Keratinocyte (primary cell): ENCODE results near the gene PFDN2. TPM values are rescaled to one million over a fixed set of nuclear protein-coding genes. Genes with fewer than 3 reads are reported as not detected.

Source experiments
- DNase-seq: peaks from one replicate; pipeline ENCODE4 v3.0.0-alpha.2; 2011; ENCODE audit warnings: low read depth, missing footprints, low spot score
- FAIRE-seq: peaks from 2 replicates; lab custom pipeline; 2011; peaks lifted over from hg19 to GRCh38; lab: Jason Lieb, UNC
- H2AFZ ChIP-seq: 2 replicates; pipeline ENCODE4 v1.6.0; 2012; ENCODE audit warnings: low read length, control low read depth, inconsistent platforms; ENCODE audit not compliant: control insufficient read depth
- H3K27ac ChIP-seq: 2 replicates; pipeline ENCODE4 v1.5.1; 2011; ENCODE audit warnings: low read length; ENCODE audit not compliant: control insufficient read depth, insufficient read depth
- H3K27me3 ChIP-seq: 3 replicates; pipeline ENCODE4 v1.6.0; 2011; ENCODE audit warnings: low read length; ENCODE audit not compliant: control insufficient read depth, insufficient read depth; ENCODE audit errors: extremely low read depth
- H3K36me3 ChIP-seq, 2 experiments: 2 replicates in 1 of 2; 3 replicates in 1 of 2; pipeline ENCODE4 v1.5.1; 2011; ENCODE audit warnings: low read length in 2 of 2, mild to moderate bottlenecking in 1 of 2; ENCODE audit not compliant: control insufficient read depth in 2 of 2, insufficient read depth in 2 of 2; ENCODE audit errors: extremely low read depth in 1 of 2
- H3K4me1 ChIP-seq: 3 replicates; pipeline ENCODE4 v1.5.1; 2011; ENCODE audit warnings: low read length; ENCODE audit not compliant: control insufficient read depth, insufficient read depth; ENCODE audit errors: extremely low read depth
- H3K4me2 ChIP-seq: 3 replicates; pipeline ENCODE4 v1.6.0; 2011; ENCODE audit warnings: low read depth, low read length; ENCODE audit not compliant: control insufficient read depth, insufficient read depth; ENCODE audit errors: extremely low read depth
- H3K4me3 ChIP-seq, 3 experiments: fragments of 200-600 bp in 1 of 3; sonication (generic) in 1 of 3; 2 replicates in 2 of 3; 3 replicates in 1 of 3; pipeline ENCODE4 v1.5.1; 2011 to 2016; ENCODE audit warnings: low read length in 3 of 3, mild to moderate bottlenecking in 3 of 3, control low read depth in 2 of 3, inconsistent platforms in 1 of 3, low read depth in 1 of 3, mixed read lengths in 1 of 3, mixed run types in 1 of 3, moderate library complexity in 1 of 3; ENCODE audit not compliant: control insufficient read depth in 2 of 3, insufficient read depth in 2 of 3; ENCODE audit errors: extremely low read depth in 1 of 3
- H3K79me2 ChIP-seq: 2 replicates; pipeline ENCODE4 v1.6.0; 2012; ENCODE audit warnings: low read length; ENCODE audit not compliant: control insufficient read depth, insufficient read depth
- H3K9ac ChIP-seq: 3 replicates; pipeline ENCODE4 v1.6.0; 2011; ENCODE audit warnings: low read length; ENCODE audit not compliant: control insufficient read depth, insufficient read depth; ENCODE audit errors: extremely low read depth
- H3K9me1 ChIP-seq: 3 replicates; pipeline ENCODE4 v1.6.0; 2011; ENCODE audit warnings: low read length; ENCODE audit not compliant: control insufficient read depth, insufficient read depth; ENCODE audit errors: extremely low read depth
- H3K9me3 ChIP-seq: 2 replicates; pipeline ENCODE4 v1.5.1; 2012; ENCODE audit warnings: low read depth, low read length; ENCODE audit not compliant: control insufficient read depth
- H4K20me1 ChIP-seq: 3 replicates; pipeline ENCODE4 v1.6.0; 2011; ENCODE audit warnings: low read length; ENCODE audit not compliant: control insufficient read depth, insufficient read depth; ENCODE audit errors: extremely low read depth
- CTCF ChIP-seq, 3 experiments: IDR thresholded peaks in 1 of 3; conservative IDR thresholded peaks in 1 of 3; optimal IDR thresholded peaks in 1 of 3; 2 replicates in 2 of 3; 3 replicates in 1 of 3; pipeline versions ENCODE3 to v1.5.1; 2011; ENCODE audit warnings: low read length in 3 of 3, mild to moderate bottlenecking in 3 of 3, moderate library complexity in 2 of 3, control low read depth in 1 of 3, inconsistent platforms in 1 of 3; ENCODE audit not compliant: insufficient read depth in 2 of 3; ENCODE audit errors: extremely low read depth in 1 of 3
- EZH2 ChIP-seq: IDR thresholded peaks from one replicate; pipeline ENCODE4 v1.6.1; 2012; ENCODE audit warnings: inconsistent platforms, mild to moderate bottlenecking, low read length, moderate library complexity
- dilution Hi-C: fragments of 300-500 bp; cut with MboI; formaldehyde crosslinking; loops from one replicate; pipeline ENCODE4 v1.7.0; 2020; ENCODE audit warnings: low sequenced_read_pairs; ENCODE audit not compliant: extremely low pct_ligation_motif_present
- polyA plus RNA-seq, 5 experiments: library from polyadenylated mRNA; depleted of rRNA in 3 of 5; stranded (reverse) in 3 of 5; stranded (forward) in 1 of 5; unstranded in 1 of 5; fragments of >200 nt; gene quantifications; 1 replicate in 1 of 5; 2 replicates in 3 of 5; 3 replicates in 1 of 5; pipeline versions ENCODE4 v1.2.1 to v1.2.3, GENCODE V29; 2011 to 2012; ENCODE audit warnings: missing spikeins in 2 of 5, low read depth in 1 of 5, low replicate concordance in 1 of 5

PFDN2 gene
- polyA plus RNA-seq, 1 donor (not counting 4 experiments of a cell fraction or from before 2014, with no cell fraction given): 184 TPM

- Histone ChIP-seq H3K9me3 (no peaks in the 10 kb centered on the region), H3K9me1 (no peaks in the 10 kb centered on the region), H3K9ac (no peak overlapping the region), H3K79me2 (no peaks in the 10 kb centered on the region), H2AFZ (no peak overlapping the region), H3K4me2 (peak overlapping the region; percentile 42), H3K4me3 (no peak overlapping the region), H3K27me3 (no peaks in the 10 kb centered on the region), H4K20me1 (no peaks in the 10 kb centered on the region), H3K4me1 (peaks cover 45% of the 10 kb centered on the region), H3K27ac (peak overlapping the region; percentile 71), H3K36me3 (no peaks in the 10 kb centered on the region)
- dilution Hi-C loops: no loop called here
- DNase-seq (no peak), FAIRE-seq (no peak)
- TF ChIP-seq EZH2 (no peak), CTCF (optimal IDR thresholded peaks at IDR 0.05 in 1 of 3, IDR thresholded peaks at IDR 0.05 in 1 of 3, conservative IDR thresholded peaks at IDR 0.05 in 1 of 3; ENCODE audit: extremely low read depth in 1 of 3, insufficient read depth in 2 of 3, low read length in 3 of 3) (no peak)
Measured at GRCh38 chr1:161091796-161092507, 25.9 kb downstream of the PFDN2 start.

GRCh38 chr1:161091093-161091492, 26.7 kb downstream of the PFDN2 start:
- H3K27ac ChIP-seq: no peak overlapping the region
- no peak overlapping the region for H3K9ac ChIP-seq
- TF ChIP-seq CTCF (optimal IDR thresholded peaks at IDR 0.05 in 1 of 3, IDR thresholded peaks at IDR 0.05 in 1 of 3, conservative IDR thresholded peaks at IDR 0.05 in 1 of 3; ENCODE audit: extremely low read depth in 1 of 3, insufficient read depth in 2 of 3, low read length in 3 of 3) (no peak), EZH2 (no peak)
- FAIRE-seq: no peak
- dilution Hi-C loops: no loop called here
- H3K9me3 ChIP-seq: no peaks in the 10 kb centered on the region
- H3K4me2 ChIP-seq: no peak overlapping the region
- no peak overlapping the region for H2AFZ ChIP-seq
- DNase-seq: no peak
- no peaks in the 10 kb centered on the region for H4K20me1 ChIP-seq
- peaks cover 44% of the 10 kb centered on the region for H3K4me1 ChIP-seq
- no peaks in the 10 kb centered on the region for H3K79me2 ChIP-seq
- no peaks in the 10 kb centered on the region for H3K27me3 ChIP-seq
- no peak overlapping the region for H3K4me3 ChIP-seq
- H3K36me3 ChIP-seq: no peaks in the 10 kb centered on the region
- no peaks in the 10 kb centered on the region for H3K9me1 ChIP-seq
